Spleen (tissue), 11 donors: ENCODE data around the gene ARHGAP6. TPM values are rescaled to one million over a fixed set of nuclear protein-coding genes. Genes with fewer than 3 reads are reported as not detected.

Experiments used
- DNase-seq: peaks from one replicate; pipeline ENCODE4 v3.0.0-alpha.2; 2020
- H3K27ac ChIP-seq, 8 donors: fragments of 200-600 bp; sonication (generic) in 7 of 8; 1 replicate in 4 of 8; 2 replicates in 4 of 8; pipeline versions ENCODE4 v1.5.0 to v1.8.0; 2016 to 2021; ENCODE audit warnings: inconsistent platforms in 4 of 8, mild to moderate bottlenecking in 4 of 8, moderate library complexity in 1 of 8
- H3K27me3 ChIP-seq, 7 donors: fragments of 200-600 bp; sonication (generic) in 6 of 7; replicated peaks in 1 of 7; 1 replicate in 4 of 7; 2 replicates in 3 of 7; pipeline versions ENCODE4 v1.5.0 to v1.8.0; 2016 to 2021; ENCODE audit warnings: inconsistent platforms in 3 of 7, mild to moderate bottlenecking in 1 of 7
- H3K36me3 ChIP-seq, 6 donors: fragments of 200-600 bp; sonication (generic) in 5 of 6; 1 replicate in 4 of 6; 2 replicates in 2 of 6; pipeline versions ENCODE4 v1.5.0 to v1.8.0; 2016 to 2021; ENCODE audit warnings: inconsistent platforms in 2 of 6
- H3K4me1 ChIP-seq, 6 donors: fragments of 200-600 bp; sonication (generic) in 5 of 6; 1 replicate in 3 of 6; 2 replicates in 3 of 6; pipeline versions ENCODE4 v1.5.0 to v1.8.0; 2016 to 2021; ENCODE audit warnings: inconsistent platforms in 3 of 6
- H3K4me3 ChIP-seq, 8 donors: fragments of 200-600 bp; sonication (generic) in 7 of 8; 1 replicate in 4 of 8; 2 replicates in 4 of 8; pipeline versions ENCODE4 v1.5.0 to v1.8.0; 2016 to 2021; ENCODE audit warnings: inconsistent platforms in 4 of 8, mild to moderate bottlenecking in 4 of 8, moderate library complexity in 2 of 8
- H3K9me3 ChIP-seq, 8 donors: fragments of 200-600 bp; sonication (generic) in 7 of 8; 1 replicate in 4 of 8; 2 replicates in 4 of 8; pipeline versions ENCODE4 v1.5.0 to v1.8.0; 2016 to 2021; ENCODE audit warnings: inconsistent platforms in 4 of 8
- POLR2A ChIP-seq, 3 donors: fragments of 450-650 bp; IDR thresholded peaks; one replicate each; pipeline ENCODE4 v1.5.1; 2017; ENCODE audit warnings: antibody characterized with exemption in 3 of 3, mild to moderate bottlenecking in 1 of 3
- POLR2AphosphoS5 ChIP-seq, 3 donors: sonication (generic); formaldehyde crosslinking; IDR thresholded peaks; one replicate each; pipeline ENCODE4 v1.5.1; 2017; ENCODE audit warnings: antibody characterized with exemption in 3 of 3
- WGBS, 5 donors: extraction: QIAGEN DNeasy Blood & Tissue Kit in 3 of 5; methylation state at CpG; one replicate each; pipeline versions ENCODE4 v1.1.5 to v1.1.7; 2013 to 2018; 5-methylcytosine and 5-hydroxymethylcytosine counted together
- intact Hi-C: fragments of 100-400 bp; cut with DNase I; formaldehyde crosslinking; loops from one replicate; pipeline ENCODE4 v1.15.0; 2023; ENCODE audit warnings: low total_unique reads
- polyA plus RNA-seq, 3 donors: library from polyadenylated mRNA; stranded (reverse); fragments of 200-250 nt; gene quantifications; one replicate each; pipeline ENCODE4 v1.2.1, GENCODE V29; 2013
- total RNA-seq, 7 donors: library from RNA; depleted of rRNA in 3 of 7; stranded (reverse); fragments of >200 nt in 3 of 7; fragmentation: NEBNext Ultra II Directional in 4 of 7; extraction: Animal tissue kit (Norgen Biotek cat#: 25700) in 4 of 7; gene quantifications; one replicate each; pipeline versions ENCODE4 v1.1.0 to v1.2.1, GENCODE V29; 2016 to 2021
- TF ChIP-seq, protein P1 (sequence below), 11 experiments: fragments of 200-600 bp in 7 of 11; fragments of 450-650 bp in 4 of 11; sonication (generic) in 4 of 11; IDR thresholded peaks in 8 of 11; conservative IDR thresholded peaks in 3 of 11; 1 replicate in 7 of 11; 2 replicates in 4 of 11; pipeline versions ENCODE4 v1.4.0 to v1.8.0; 2016 to 2021; ENCODE audit warnings: antibody characterized with exemption in 11 of 11, inconsistent platforms in 4 of 11, mild to moderate bottlenecking in 1 of 11
- donor health status: healthy with polysubstance abuse.
- donor health status: DM: no; HTN: no; CAD: no; lungs with moderate emphysema.
- donor health status: DM: no; HTN: no; CAD: no.
- donor health status: Bipolar disorder and iron deficiency.
- donor health status: healthy.
- donor health status: DM: no; HTN: no; CAD: no.
- donor health status: DM: yes; HTN: yes; CAD: no.

Gene ARHGAP6
- total and polyA plus RNA-seq, 10 donors, result 2.0 to 20.8 (median 12.7) TPM

DNA sequence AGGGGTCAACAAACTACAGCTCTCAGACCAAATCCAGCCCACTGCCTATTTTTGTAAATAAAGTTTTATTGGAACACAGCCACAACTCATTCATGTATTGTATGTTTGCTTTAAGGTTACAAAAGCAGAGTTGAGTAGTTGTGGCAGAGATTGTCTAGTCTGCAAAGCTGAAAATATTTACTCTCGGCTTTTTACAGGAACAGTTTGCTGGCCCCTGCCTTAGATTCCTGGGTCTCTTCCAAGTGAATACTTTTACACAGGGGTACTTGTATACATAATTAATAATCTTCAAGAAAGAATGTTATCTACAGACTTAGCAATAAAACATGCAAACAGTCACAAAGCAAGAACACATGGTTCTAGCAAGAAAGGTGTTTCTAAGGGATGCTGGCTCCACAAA is 218.3 kb downstream of the ARHGAP6 start:
- WGBS, 5 donors, result 81 to 95% (median 87%) methylated on average over 1 of the region's 1 CpG

DNA sequence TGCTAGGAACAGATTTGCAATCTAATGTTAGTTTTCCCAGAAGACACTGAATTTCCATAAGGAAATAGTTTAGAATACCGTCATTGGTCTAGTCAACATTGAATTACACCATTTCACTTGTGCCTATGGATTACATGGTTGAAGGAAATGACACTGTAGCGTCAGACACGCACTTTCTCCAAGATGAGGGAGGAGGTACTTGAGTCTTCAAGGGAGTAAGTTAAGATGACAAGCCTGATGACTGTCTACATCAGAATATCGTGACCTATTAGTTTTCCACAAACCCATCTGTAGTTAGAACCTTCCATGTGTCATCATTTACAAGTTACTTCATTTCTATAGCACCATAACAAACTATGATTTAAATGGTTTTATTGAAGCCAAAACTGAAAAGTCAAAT is 218.8 kb downstream of the ARHGAP6 start:
- 48 to 78% (median 71%) methylated on average over 4 of the region's 4 CpGs for WGBS, 5 donors
- H3K4me1 ChIP-seq, result no peaks in the 10 kb centered on the region
- peaks cover 0 to 17% (median 0%) of the 10 kb centered on the region in 7 donors for H3K27me3 ChIP-seq
- H3K4me3 ChIP-seq, result no peak overlapping the region
- TF ChIP-seq POLR2A (IDR thresholded peaks at IDR 0.05) (no peak), POLR2AphosphoS5 (IDR thresholded peaks at IDR 0.05) (no peak)
- TF ChIP-seq, protein P1, sequence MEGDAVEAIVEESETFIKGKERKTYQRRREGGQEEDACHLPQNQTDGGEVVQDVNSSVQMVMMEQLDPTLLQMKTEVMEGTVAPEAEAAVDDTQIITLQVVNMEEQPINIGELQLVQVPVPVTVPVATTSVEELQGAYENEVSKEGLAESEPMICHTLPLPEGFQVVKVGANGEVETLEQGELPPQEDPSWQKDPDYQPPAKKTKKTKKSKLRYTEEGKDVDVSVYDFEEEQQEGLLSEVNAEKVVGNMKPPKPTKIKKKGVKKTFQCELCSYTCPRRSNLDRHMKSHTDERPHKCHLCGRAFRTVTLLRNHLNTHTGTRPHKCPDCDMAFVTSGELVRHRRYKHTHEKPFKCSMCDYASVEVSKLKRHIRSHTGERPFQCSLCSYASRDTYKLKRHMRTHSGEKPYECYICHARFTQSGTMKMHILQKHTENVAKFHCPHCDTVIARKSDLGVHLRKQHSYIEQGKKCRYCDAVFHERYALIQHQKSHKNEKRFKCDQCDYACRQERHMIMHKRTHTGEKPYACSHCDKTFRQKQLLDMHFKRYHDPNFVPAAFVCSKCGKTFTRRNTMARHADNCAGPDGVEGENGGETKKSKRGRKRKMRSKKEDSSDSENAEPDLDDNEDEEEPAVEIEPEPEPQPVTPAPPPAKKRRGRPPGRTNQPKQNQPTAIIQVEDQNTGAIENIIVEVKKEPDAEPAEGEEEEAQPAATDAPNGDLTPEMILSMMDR (IDR thresholded peaks at IDR 0.05 in 8 of 11, conservative IDR thresholded peaks at IDR 0.05 in 3 of 11), result no peak
- intact Hi-C loops, result no loop called here
- no peak for DNase-seq
- H3K27ac ChIP-seq, result peak overlapping the region in 1 of 8 donors; percentile 14
- no peaks in the 10 kb centered on the region for H3K36me3 ChIP-seq
- H3K9me3 ChIP-seq, result no peaks in the 10 kb centered on the region

More for the DNA sequence above, 218.3 kb downstream of the ARHGAP6 start:
- Histone ChIP-seq H3K4me1 (no peaks in the 10 kb centered on the region), H3K9me3 (no peaks in the 10 kb centered on the region), H3K27me3 (peaks cover 0 to 17% (median 0%) of the 10 kb centered on the region in 7 donors), H3K36me3 (no peaks in the 10 kb centered on the region), H3K27ac (no peak overlapping the region), H3K4me3 (no peak overlapping the region)
- intact Hi-C loops, result no loop called here
- TF ChIP-seq POLR2AphosphoS5 (IDR thresholded peaks at IDR 0.05), result no peak
- no peak for TF ChIP-seq POLR2A (IDR thresholded peaks at IDR 0.05)
- TF ChIP-seq, protein P1 (IDR thresholded peaks at IDR 0.05 in 8 of 11, conservative IDR thresholded peaks at IDR 0.05 in 3 of 11), result no peak
- no peak for DNase-seq

DNA sequence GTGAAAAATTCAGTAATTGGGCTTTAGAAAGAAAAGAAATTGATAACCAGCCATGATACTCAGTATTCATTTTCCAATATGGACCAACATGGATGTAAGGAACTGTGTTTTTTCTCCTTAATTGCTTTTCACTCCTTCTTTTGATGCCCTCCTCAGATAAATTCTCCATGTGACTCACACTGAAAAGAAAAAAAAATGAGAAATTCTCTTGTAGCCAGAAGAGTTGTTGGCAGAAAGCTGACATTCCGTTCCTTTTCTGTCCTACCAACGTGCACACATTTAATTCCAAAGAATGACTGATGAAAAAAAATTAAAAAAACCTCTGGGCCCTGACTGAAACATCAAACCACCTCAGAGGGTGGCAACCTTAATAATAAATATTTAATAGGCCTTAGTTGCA is 219.4 kb downstream of the ARHGAP6 start:
- H3K4me3 ChIP-seq, result no peak overlapping the region
- intact Hi-C loops, result no loop called here
- WGBS, 5 donors, result 54 to 81% (median 62%) methylated on average over 2 of the region's 2 CpGs
- no peak for DNase-seq
- H3K36me3 ChIP-seq, result no peaks in the 10 kb centered on the region
- H3K4me1 ChIP-seq, result no peaks in the 10 kb centered on the region
- no peak overlapping the region for H3K27ac ChIP-seq
- TF ChIP-seq, protein P1 (IDR thresholded peaks at IDR 0.05 in 8 of 11, conservative IDR thresholded peaks at IDR 0.05 in 3 of 11), result no peak
- peaks cover 0 to 15% (median 0%) of the 10 kb centered on the region in 7 donors for H3K27me3 ChIP-seq
- H3K9me3 ChIP-seq, result no peaks in the 10 kb centered on the region

DNA sequence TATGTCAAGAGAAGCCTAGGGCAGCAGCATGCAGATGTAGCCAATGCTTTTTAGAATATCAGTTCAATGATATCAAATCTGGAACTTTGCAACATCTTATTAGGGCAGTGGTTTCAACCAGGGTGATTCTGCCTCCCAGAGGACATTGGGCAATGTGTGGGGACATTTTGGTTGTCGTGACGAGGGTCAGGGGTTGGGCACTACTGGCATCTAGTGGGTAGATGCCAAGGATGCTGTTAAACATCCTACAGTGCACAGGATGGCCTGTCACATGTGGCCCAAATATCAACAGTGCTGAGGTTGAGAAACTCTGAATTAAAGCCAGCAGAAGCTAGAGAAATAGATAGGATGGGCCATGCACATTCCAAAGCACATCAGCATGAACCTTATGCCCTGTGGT is 220.2 kb downstream of the ARHGAP6 start:
- no peak for TF ChIP-seq POLR2A (IDR thresholded peaks at IDR 0.05)
- TF ChIP-seq POLR2AphosphoS5 (IDR thresholded peaks at IDR 0.05), result no peak
- TF ChIP-seq, protein P1 (IDR thresholded peaks at IDR 0.05 in 8 of 11, conservative IDR thresholded peaks at IDR 0.05 in 3 of 11), result no peak
- Histone ChIP-seq H3K4me3 (no peak overlapping the region), H3K9me3 (no peaks in the 10 kb centered on the region), H3K27me3 (peaks cover 0 to 23% (median 0%) of the 10 kb centered on the region in 7 donors), H3K27ac (no peak overlapping the region), H3K36me3 (no peaks in the 10 kb centered on the region), H3K4me1 (no peaks in the 10 kb centered on the region)
- whole genome bisulfite sequencing, 5 donors, result 59 to 92% (median 63%) methylated on average over 2 of the region's 2 CpGs; no CpG with 5 or more reads in 1 of the 5 donors
- DNase-seq, result no peak
- intact Hi-C loops, result no loop called here
